HEK293T (cell line): ENCODE results near the gene ACVR1B.

Source experiments
- FOXA1 ChIP-seq: fragments of 450-650 bp; IDR thresholded peaks from 2 replicates; pipeline ENCODE4 v1.6.1; 2016; ENCODE audit warnings: mild to moderate bottlenecking
- FOXM1 ChIP-seq: fragments of 450-650 bp; IDR thresholded peaks from 2 replicates; pipeline ENCODE4 v1.6.1; 2017; ENCODE audit warnings: mild to moderate bottlenecking, borderline replicate concordance
- SP1 ChIP-seq: fragments of 450-650 bp; IDR thresholded peaks from 2 replicates; pipeline ENCODE4 v1.6.1; 2017
- SUZ12 ChIP-seq: fragments of 450-650 bp; IDR thresholded peaks from 2 replicates; pipeline ENCODE4 v1.6.1; 2016; ENCODE audit warnings: mild to moderate bottlenecking
- TARDBP ChIP-seq: fragments of 450-650 bp; IDR thresholded peaks from 2 replicates; pipeline ENCODE4 v1.6.1; 2016

GRCh38 chr12:52035926-52036325 lies 84.4 kb downstream of the ACVR1B start:
- TF ChIP-seq FOXM1 (no peak), FOXA1 (no peak), SP1 (no peak), SUZ12 (no peak), TARDBP (no peak)
